ENCODE data around the gene COPZ2.
"Not testable (repeated sequence)": the region's sequence is repeated elsewhere in the genome, so short reads cannot be mapped to it uniquely, and the experiment has no call there.

The COPZ2 gene

GRCh38 chr17:48055531-48056245 is 18.1 kb upstream of the COPZ2 start:
- DNase-seq = no peak

GRCh38 chr17:48054238-48055185 is 16.9 kb upstream of the COPZ2 start:
- DNase-seq = peak; percentile 93

- DNase-seq = no peak
Observed at GRCh38 chr17:48053758-48054237, 16.2 kb upstream of the COPZ2 start.

GRCh38 chr17:48052956-48053757 is 15.6 kb upstream of the COPZ2 start:
- peak; percentile 66 for DNase-seq

- no peak for DNase-seq
Observed at GRCh38 chr17:48051706-48052486, 14.3 kb upstream of the COPZ2 start.

- DNase-seq = no peak
Observed at GRCh38 chr17:48051283-48051682, 13.7 kb upstream of the COPZ2 start.

GRCh38 chr17:48048384-48049126 is 11.0 kb upstream of the COPZ2 start:
- peak; percentile 84 for DNase-seq

- DNase-seq = peak; percentile 99
Observed at GRCh38 chr17:48047741-48048383, 10.3 kb upstream of the COPZ2 start, which contains the start of gene NFE2L1. TSS of gene NFE2L1 (plus strand) at chr17:48048359. CDS start at chr17:48051119, 2,760 bp downstream.

- peak; percentile 35 for DNase-seq
Observed at GRCh38 chr17:48047113-48047740, 9.6 kb upstream of the COPZ2 start.

- no peak for DNase-seq
Observed at GRCh38 chr17:48046296-48046695, 8.7 kb upstream of the COPZ2 start.

- DNase-seq = no peak
Observed at GRCh38 chr17:48045316-48046001, 7.9 kb upstream of the COPZ2 start.

- no peak for DNase-seq
Observed at GRCh38 chr17:48044851-48045250, 7.3 kb upstream of the COPZ2 start.

- DNase-seq = no peak
Observed at GRCh38 chr17:48043176-48043575, 5.6 kb upstream of the COPZ2 start.

- no peak for DNase-seq
Observed at GRCh38 chr17:48038687-48039086, 1.1 kb upstream of the COPZ2 start.

- no peak for DNase-seq
Observed at GRCh38 chr17:48037838-48038323, 284 bp upstream of the COPZ2 start.

GRCh38 chr17:48036693-48037035 is 933 bp downstream of the COPZ2 start:
- no peak for DNase-seq

GRCh38 chr17:48034734-48035133 is 2.9 kb downstream of the COPZ2 start:
- DNase-seq = not testable (repeated sequence)

GRCh38 chr17:48031966-48032365 is 5.6 kb downstream of the COPZ2 start:
- no peak for DNase-seq

GRCh38 chr17:48030531-48030930 is 7.1 kb downstream of the COPZ2 start:
- no peak for DNase-seq

GRCh38 chr17:48028736-48029135 is 8.9 kb downstream of the COPZ2 start:
- no peak for DNase-seq

Measured in NCI-H1092 treated with DMSO at 0.1 percent for 48 hours (cell line).